ENCODE measurements around the gene DVL2. TPM values are rescaled to one million over a fixed set of nuclear protein-coding genes. Genes with fewer than 3 reads are reported as not detected.
A peak's percentile ranks its signal among the peaks of the same experiment; 100 is the strongest.

The DVL2 gene
- total and polyA plus RNA-seq, 2 of the 13 experiments (the other 11 are each of a cell fraction or from before 2014, with no cell fraction given) = 5.7 to 38.2 TPM

DNA sequence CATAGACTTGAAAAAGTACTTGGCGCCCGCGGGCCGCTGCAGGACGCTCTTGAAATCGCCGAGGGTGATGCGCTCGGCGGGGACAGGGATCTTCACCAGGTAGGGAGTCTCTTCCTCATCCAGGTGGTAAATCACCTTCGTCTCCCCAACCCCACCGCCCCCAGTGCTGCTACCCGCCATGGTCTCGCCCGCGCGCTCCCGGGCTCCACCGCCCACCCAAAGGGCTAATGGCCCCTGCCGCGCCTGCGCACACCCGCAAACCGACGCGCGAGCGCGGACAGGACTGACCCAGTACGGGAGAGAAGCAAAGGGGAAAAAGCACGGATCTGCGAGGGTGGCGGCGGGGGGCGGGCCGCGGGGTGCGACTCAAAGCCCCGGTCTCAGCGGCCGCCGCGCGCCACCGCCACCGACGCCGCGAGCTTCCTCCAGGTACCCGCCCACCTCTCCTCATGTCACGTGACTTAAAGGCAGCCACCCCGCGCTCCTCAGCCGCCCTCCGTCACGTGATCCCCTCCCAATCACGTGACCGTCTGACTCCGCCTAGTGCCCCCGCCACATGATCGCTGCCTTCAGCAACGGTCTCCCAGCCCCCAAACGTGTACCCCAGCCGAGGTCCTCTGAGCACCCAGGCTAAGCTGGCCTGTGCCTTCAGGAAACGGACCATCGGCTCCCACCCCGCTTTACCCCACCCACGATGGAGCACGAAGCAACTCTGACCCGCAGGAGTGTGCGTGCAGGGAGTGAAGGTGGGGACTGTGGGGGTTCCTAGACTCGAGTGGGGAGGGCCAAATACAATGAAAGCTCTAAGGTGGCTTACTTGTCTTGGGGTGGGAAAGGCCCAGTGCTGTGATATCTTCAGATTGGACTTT is at the start of gene DVL2 (continued):
- TF ChIP-seq KLF6 (CRISPR knock-in tag; IDR thresholded peaks at IDR 0.05) = 0 out of 2 replicates have a peak, but pooled peaks have one; percentile 44
- peak; percentile 52; the same call in 1 of the 2 replicates for TF ChIP-seq ZBTB4 (CRISPR knock-in tag; IDR thresholded peaks at IDR 0.05; ENCODE audit: borderline replicate concordance)
- no peak for TF ChIP-seq ZMYM2 (CRISPR knock-in tag; IDR thresholded peaks at IDR 0.05)
- TF ChIP-seq ZMYM3 (CRISPR knock-in tag; IDR thresholded peaks at IDR 0.05) = no peak
- TF ChIP-seq MAX (IDR thresholded peaks at IDR 0.05) = peak; percentile 96
- peak; percentile 80 for TF ChIP-seq HDAC2 (CRISPR knock-in tag; IDR thresholded peaks at IDR 0.05)
- no peak for TF ChIP-seq ZNF333 (CRISPR knock-in tag; IDR thresholded peaks at IDR 0.05; ENCODE audit: borderline replicate concordance)
- TF ChIP-seq CHD4 (IDR thresholded peaks at IDR 0.05; ENCODE audit: borderline replicate concordance, low read length) = no peak
- TF ChIP-seq XRCC5 (optimal IDR thresholded peaks at IDR 0.05; ENCODE audit: low read length) = no peak
- TF ChIP-seq DPF2 (CRISPR knock-in tag; IDR thresholded peaks at IDR 0.05; ENCODE audit: borderline replicate concordance, low read depth) = no peak
- 0 out of 2 replicates have a peak, but pooled peaks have one; percentile 85 for TF ChIP-seq ZNF251 (CRISPR knock-in tag; IDR thresholded peaks at IDR 0.05)
- TF ChIP-seq ZSCAN20 (CRISPR knock-in tag; IDR thresholded peaks at IDR 0.05; ENCODE audit: borderline replicate concordance) = 0 out of 2 replicates have a peak, but pooled peaks have one; percentile 42
- TF ChIP-seq ZBTB20 (CRISPR knock-in tag; IDR thresholded peaks at IDR 0.05; ENCODE audit: borderline replicate concordance, low read depth) = no peak
- TF ChIP-seq ZBTB1 (CRISPR knock-in tag; IDR thresholded peaks at IDR 0.05; ENCODE audit: borderline replicate concordance) = no peak
- TF ChIP-seq, protein P1, sequence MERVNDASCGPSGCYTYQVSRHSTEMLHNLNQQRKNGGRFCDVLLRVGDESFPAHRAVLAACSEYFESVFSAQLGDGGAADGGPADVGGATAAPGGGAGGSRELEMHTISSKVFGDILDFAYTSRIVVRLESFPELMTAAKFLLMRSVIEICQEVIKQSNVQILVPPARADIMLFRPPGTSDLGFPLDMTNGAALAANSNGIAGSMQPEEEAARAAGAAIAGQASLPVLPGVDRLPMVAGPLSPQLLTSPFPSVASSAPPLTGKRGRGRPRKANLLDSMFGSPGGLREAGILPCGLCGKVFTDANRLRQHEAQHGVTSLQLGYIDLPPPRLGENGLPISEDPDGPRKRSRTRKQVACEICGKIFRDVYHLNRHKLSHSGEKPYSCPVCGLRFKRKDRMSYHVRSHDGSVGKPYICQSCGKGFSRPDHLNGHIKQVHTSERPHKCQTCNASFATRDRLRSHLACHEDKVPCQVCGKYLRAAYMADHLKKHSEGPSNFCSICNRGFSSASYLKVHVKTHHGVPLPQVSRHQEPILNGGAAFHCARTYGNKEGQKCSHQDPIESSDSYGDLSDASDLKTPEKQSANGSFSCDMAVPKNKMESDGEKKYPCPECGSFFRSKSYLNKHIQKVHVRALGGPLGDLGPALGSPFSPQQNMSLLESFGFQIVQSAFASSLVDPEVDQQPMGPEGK (CRISPR knock-in tag; IDR thresholded peaks at IDR 0.05) = peak; percentile 94
- no peak for TF ChIP-seq SETDB1 (CRISPR knock-in tag; IDR thresholded peaks at IDR 0.05; ENCODE audit: borderline replicate concordance)
- no peak for TF ChIP-seq ZNF549 (CRISPR knock-in tag; IDR thresholded peaks at IDR 0.05)
- no peak for TF ChIP-seq ZNF564 (CRISPR knock-in tag; IDR thresholded peaks at IDR 0.05)
- no peak for TF ChIP-seq ZNF577 (CRISPR knock-in tag; IDR thresholded peaks at IDR 0.05; ENCODE audit: borderline replicate concordance, low read depth)
- TF ChIP-seq, protein P2, sequence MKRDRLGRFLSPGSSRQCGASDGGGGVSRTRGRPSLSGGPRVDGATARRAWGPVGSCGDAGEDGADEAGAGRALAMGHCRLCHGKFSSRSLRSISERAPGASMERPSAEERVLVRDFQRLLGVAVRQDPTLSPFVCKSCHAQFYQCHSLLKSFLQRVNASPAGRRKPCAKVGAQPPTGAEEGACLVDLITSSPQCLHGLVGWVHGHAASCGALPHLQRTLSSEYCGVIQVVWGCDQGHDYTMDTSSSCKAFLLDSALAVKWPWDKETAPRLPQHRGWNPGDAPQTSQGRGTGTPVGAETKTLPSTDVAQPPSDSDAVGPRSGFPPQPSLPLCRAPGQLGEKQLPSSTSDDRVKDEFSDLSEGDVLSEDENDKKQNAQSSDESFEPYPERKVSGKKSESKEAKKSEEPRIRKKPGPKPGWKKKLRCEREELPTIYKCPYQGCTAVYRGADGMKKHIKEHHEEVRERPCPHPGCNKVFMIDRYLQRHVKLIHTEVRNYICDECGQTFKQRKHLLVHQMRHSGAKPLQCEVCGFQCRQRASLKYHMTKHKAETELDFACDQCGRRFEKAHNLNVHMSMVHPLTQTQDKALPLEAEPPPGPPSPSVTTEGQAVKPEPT (CRISPR knock-in tag; IDR thresholded peaks at IDR 0.05; ENCODE audit: low read depth) = no peak
- TF ChIP-seq ARHGAP35 (CRISPR knock-in tag; IDR thresholded peaks at IDR 0.05; ENCODE audit: borderline replicate concordance) = peak; percentile 68; the same call in 1 of the 2 replicates

Measured in HepG2 (cell line).